Caco-2 (cell line): ENCODE results near the gene AP4B1. TPM values are rescaled to one million over a fixed set of nuclear protein-coding genes. Genes with fewer than 3 reads are reported as not detected.

Experiments used
- BruUV-seq: library from RNA; stranded (reverse); fragments of 400-500 nt; replicated peaks from 2 replicates; lab custom pipeline; 2021; lab: Mats Ljungman, UMichigan
- CTCF ChIA-PET: fragments of 300-600 bp; sonication (Branson Sonifier 250); formaldehyde crosslinking; loops from one replicate; lab custom pipeline; 2022; ENCODE audit warnings: antibody characterized with exemption; lab: Charles Lee
- POLR2A ChIA-PET: fragments of 300-600 bp; sonication (Branson Sonifier 250); formaldehyde crosslinking; loops from one replicate; lab custom pipeline; 2022; ENCODE audit warnings: antibody characterized with exemption; lab: Charles Lee
- DNase-seq, 2 experiments: peaks; one replicate each; pipeline versions ENCODE4 v3.0.0 to v3.0.0-alpha.2; 2020 to 2022
- H3K27me3 ChIP-seq: replicated peaks from 2 replicates; pipeline ENCODE4 v1.6.0; 2011; ENCODE audit warnings: low read length; ENCODE audit not compliant: control insufficient read depth, insufficient read depth
- H3K36me3 ChIP-seq: 2 replicates; pipeline ENCODE4 v1.5.1; 2011; ENCODE audit warnings: low read length; ENCODE audit not compliant: control insufficient read depth, insufficient read depth
- H3K4me1 ChIP-seq: fragments of 250-450 bp; sonication (Bioruptor Pico); 2 replicates; pipeline ENCODE4 v1.5.1; 2020; ENCODE audit warnings: mild to moderate bottlenecking
- H3K4me3 ChIP-seq: 2 replicates; pipeline ENCODE4 v1.5.1; 2011; ENCODE audit warnings: low read depth, mild to moderate bottlenecking, control low read depth, low read length
- H3K9me3 ChIP-seq: fragments of 250-450 bp; sonication (Bioruptor Pico); 2 replicates; pipeline ENCODE4 v1.5.1; 2020; ENCODE audit warnings: mild to moderate bottlenecking, moderate library complexity
- H3K27ac Mint-ChIP-seq: one replicate; pipeline ENCODE4 v1.8.0; 2022; ENCODE audit warnings: mixed read lengths; ENCODE audit not compliant: unreplicated experiment
- H3K27me3 Mint-ChIP-seq: one replicate; pipeline ENCODE4 v1.8.0; 2022; ENCODE audit warnings: mixed read lengths; ENCODE audit not compliant: insufficient read depth, unreplicated experiment
- H3K36me3 Mint-ChIP-seq: one replicate; pipeline ENCODE4 v1.8.0; 2022; ENCODE audit warnings: mild to moderate bottlenecking, mixed read lengths; ENCODE audit not compliant: insufficient read depth, unreplicated experiment
- H3K4me1 Mint-ChIP-seq: one replicate; pipeline ENCODE4 v1.8.0; 2022; ENCODE audit warnings: low read depth, mixed read lengths; ENCODE audit not compliant: unreplicated experiment
- H3K4me3 Mint-ChIP-seq: one replicate; pipeline ENCODE4 v1.8.0; 2022; ENCODE audit warnings: mild to moderate bottlenecking, moderate library complexity, mixed read lengths; ENCODE audit not compliant: unreplicated experiment
- H3K9me3 Mint-ChIP-seq: one replicate; pipeline ENCODE4 v1.8.0; 2022; ENCODE audit warnings: mixed read lengths; ENCODE audit not compliant: unreplicated experiment
- CTCF ChIP-seq, 2 experiments: fragments of 200-600 bp in 1 of 2; IDR thresholded peaks; 1 replicate in 1 of 2; 2 replicates in 1 of 2; pipeline versions ENCODE4 v1.5.1 to v1.8.0; 2011 to 2022; ENCODE audit warnings: antibody characterized with exemption in 1 of 2, control low read depth in 1 of 2, inconsistent platforms in 1 of 2, low read depth in 1 of 2, low read length in 1 of 2, mild to moderate bottlenecking in 1 of 2, moderate library complexity in 1 of 2; ENCODE audit not compliant: insufficient read depth in 1 of 2, severe bottlenecking in 1 of 2, unreplicated experiment in 1 of 2
- intact Hi-C: fragments of 100-400 bp; cut with micrococcal nuclease; formaldehyde crosslinking; loops from one replicate; pipeline ENCODE4 v1.10.0; 2022; ENCODE audit not compliant: unreplicated experiment
- total RNA-seq: library from RNA; stranded (reverse); gene quantifications from 2 replicates; pipeline ENCODE4 v1.2.3, GENCODE V29; 2022

The AP4B1 gene
- total RNA-seq, 1 experiment from 2014 or later: 10.0 TPM

GRCh38 chr1:113891631-113892220 is 12.9 kb downstream of the AP4B1 start:
- intact Hi-C loops: no loop called here
- CTCF ChIA-PET: no interaction called here
- no TSS peak for BruUV-seq

DNA sequence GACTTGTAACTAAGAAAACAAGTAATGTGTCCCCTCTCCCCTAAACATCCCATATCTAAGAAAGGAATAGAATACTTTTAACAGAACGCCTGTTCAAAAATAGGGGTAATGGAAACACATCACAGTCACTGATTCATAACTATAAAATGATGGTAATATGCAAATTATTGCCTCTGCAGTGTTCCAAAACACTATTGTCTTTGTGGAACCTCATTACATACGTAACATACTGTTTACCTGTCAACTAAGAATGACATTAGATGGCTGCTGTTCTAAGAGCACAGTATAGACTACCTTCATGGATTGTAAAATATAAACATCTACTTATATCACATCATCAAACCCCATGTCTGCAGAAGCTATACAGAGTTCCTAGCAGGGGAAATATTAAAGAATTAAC is 13.8 kb downstream of the AP4B1 start:
- no peak for TF ChIP-seq CTCF (IDR thresholded peaks at IDR 0.05; ENCODE audit: insufficient read depth in 1 of 2, low read depth in 1 of 2, low read length in 1 of 2, severe bottlenecking in 1 of 2, unreplicated experiment in 1 of 2)
- no peak overlapping the region for H3K4me3 Mint-ChIP-seq
- Histone ChIP-seq H3K27me3 (no peaks in the 10 kb centered on the region), H3K36me3 (no peaks in the 10 kb centered on the region), H3K4me3 (no peak overlapping the region), H3K4me1 (no peaks in the 10 kb centered on the region), H3K9me3 (no peaks in the 10 kb centered on the region)
- H3K36me3 Mint-ChIP-seq: no peaks in the 10 kb centered on the region
- no peaks in the 10 kb centered on the region for H3K27me3 Mint-ChIP-seq
- H3K9me3 Mint-ChIP-seq: no peaks in the 10 kb centered on the region
- H3K27ac Mint-ChIP-seq: no peak overlapping the region
- ChIA-PET CTCF (no interaction called here), POLR2A (no interaction called here)
- DNase-seq: no peak
- H3K4me1 Mint-ChIP-seq: peaks cover 5% of the 10 kb centered on the region
- BruUV-seq: no TSS peak
- intact Hi-C loops: no loop called here

More at GRCh38 chr1:113891631-113892220, 12.9 kb downstream of the AP4B1 start:
- POLR2A ChIA-PET: no interaction called here
- Mint-ChIP-seq H3K36me3 (no peaks in the 10 kb centered on the region), H3K9me3 (no peaks in the 10 kb centered on the region), H3K27me3 (no peaks in the 10 kb centered on the region), H3K4me1 (peaks cover 5% of the 10 kb centered on the region), H3K27ac (no peak overlapping the region), H3K4me3 (no peak overlapping the region)
- Histone ChIP-seq H3K4me3 (no peak overlapping the region), H3K36me3 (no peaks in the 10 kb centered on the region), H3K9me3 (no peaks in the 10 kb centered on the region), H3K4me1 (no peaks in the 10 kb centered on the region), H3K27me3 (no peaks in the 10 kb centered on the region)
- no peak for TF ChIP-seq CTCF (IDR thresholded peaks at IDR 0.05; ENCODE audit: insufficient read depth in 1 of 2, low read depth in 1 of 2, low read length in 1 of 2, severe bottlenecking in 1 of 2, unreplicated experiment in 1 of 2)
- no peak for DNase-seq

DNA sequence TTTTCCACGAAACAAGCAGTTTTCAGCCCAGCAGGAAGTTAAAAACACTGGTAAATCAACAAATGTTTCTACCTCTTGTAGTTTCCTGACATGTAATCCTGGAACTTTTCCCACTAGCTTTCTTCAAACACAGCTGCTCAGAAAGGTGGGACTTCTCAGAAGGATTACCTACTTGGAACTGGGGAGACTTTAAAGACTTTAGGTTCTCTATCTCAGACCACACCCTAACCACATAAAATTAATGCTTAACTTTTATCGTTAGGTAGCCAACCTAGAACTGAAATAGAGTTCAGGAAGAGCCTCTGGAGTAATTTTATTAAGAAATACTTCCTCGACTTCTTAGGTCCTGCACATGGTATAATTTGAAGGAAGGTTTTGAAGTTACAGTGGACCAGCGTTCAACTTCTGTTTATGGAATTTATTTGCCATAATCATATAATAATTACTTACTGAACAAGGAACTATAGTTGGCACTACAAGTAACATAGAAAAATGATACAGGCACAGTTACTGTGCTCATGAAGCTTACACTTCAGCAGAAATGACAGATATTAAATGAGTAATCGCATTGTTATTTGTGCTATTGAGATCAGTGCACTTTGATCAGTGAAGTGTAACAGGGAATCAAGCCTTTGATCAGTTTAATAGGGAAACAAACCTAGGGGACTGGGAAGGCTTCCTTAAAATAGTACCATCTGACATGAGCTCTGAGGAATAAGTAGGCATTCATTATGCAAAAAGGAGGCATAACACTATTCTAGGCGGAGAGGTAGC is 17.0 kb downstream of the AP4B1 start, which contains the start of gene BCL2L15:
Gene BCL2L15 (minus strand): TSS at position 180 of the 774 bp plus-strand sequence. CDS start 206 bp downstream, outside the sequence.
- Histone ChIP-seq H3K4me3 (no peak within 1 kb of the TSS), H3K27me3 (no peaks in the 10 kb centered on the region), H3K9me3 (no peaks in the 10 kb centered on the region), H3K36me3 (no peaks in the 10 kb centered on the region), H3K4me1 (no peaks in the 10 kb centered on the region)
- H3K4me3 Mint-ChIP-seq: no peak within 1 kb of the TSS
- no peak for DNase-seq
- H3K9me3 Mint-ChIP-seq: no peaks in the 10 kb centered on the region
- no peaks in the 10 kb centered on the region for H3K36me3 Mint-ChIP-seq
- ChIA-PET CTCF (no interaction called here), POLR2A (no interaction called here)
- intact Hi-C loops: no loop called here
- no TSS peak for BruUV-seq
- H3K27me3 Mint-ChIP-seq: no peaks in the 10 kb centered on the region
- H3K4me1 Mint-ChIP-seq: peaks cover 5% of the 10 kb centered on the region
- H3K27ac Mint-ChIP-seq: no peak within 1 kb of the TSS
- TF ChIP-seq CTCF (IDR thresholded peaks at IDR 0.05; ENCODE audit: insufficient read depth in 1 of 2, low read depth in 1 of 2, low read length in 1 of 2, severe bottlenecking in 1 of 2, unreplicated experiment in 1 of 2): no peak
